CD4-positive, alpha-beta T cell (primary cell): ENCODE measurements around the gene SETBP1. TPM values are rescaled to one million over a fixed set of nuclear protein-coding genes. Genes with fewer than 3 reads are reported as not detected.
A peak's percentile ranks its signal among the peaks of the same experiment; 100 is the strongest.

ENCODE experiments used
- ATAC-seq: fragments of 200-7000 bp; cut with Tn5 transposase; one replicate; pipeline ENCODE4 v1.10.0; 2022; ENCODE audit warnings: mild to moderate bottlenecking; ENCODE audit not compliant: poor library complexity
- CTCF ChIA-PET: fragments of 350-600 bp; sonication (Branson Sonifier 250); formaldehyde crosslinking; loops from one replicate; lab custom pipeline; 2021; ENCODE audit warnings: antibody characterized with exemption, inconsistent platforms; lab: Charles Lee
- POLR2A ChIA-PET: fragments of 350-600 bp; sonication (Branson Sonifier 250); formaldehyde crosslinking; loops from one replicate; lab custom pipeline; 2021; ENCODE audit warnings: antibody characterized with exemption, inconsistent platforms; lab: Charles Lee
- DNase-seq, 14 experiments: peaks; one replicate each; pipeline ENCODE4 v3.0.0-alpha.2; 2013 to 2020; ENCODE audit warnings: mixed read lengths in 2 of 14
- H3K27ac ChIP-seq, 2 donors: one replicate each; pipeline versions ENCODE4 v1.5.1 to v1.7.0; 2013; ENCODE audit warnings: low read length in 2 of 2, low read depth in 1 of 2, mild to moderate bottlenecking in 1 of 2
- H3K27me3 ChIP-seq, 2 experiments: 1 replicate in 1 of 2; 2 replicates in 1 of 2; pipeline versions ENCODE4 v1.6.1 to v1.7.0; 2013; ENCODE audit warnings: low read length in 2 of 2, control low read depth in 1 of 2, mild to moderate bottlenecking in 1 of 2, moderate library complexity in 1 of 2; ENCODE audit not compliant: insufficient read depth in 2 of 2, control insufficient read depth in 1 of 2
- H3K36me3 ChIP-seq: one replicate; pipeline ENCODE4 v1.6.1; 2013; ENCODE audit warnings: low read length, control low read depth; ENCODE audit not compliant: insufficient read depth
- H3K4me1 ChIP-seq: one replicate; pipeline ENCODE4 v1.6.1; 2013; ENCODE audit warnings: low read length, control low read depth; ENCODE audit not compliant: insufficient read depth
- H3K4me3 ChIP-seq: one replicate; pipeline ENCODE4 v1.5.1; 2013; ENCODE audit warnings: mild to moderate bottlenecking, low read length, moderate library complexity
- H3K9me3 ChIP-seq, 2 experiments: 1 replicate in 1 of 2; 2 replicates in 1 of 2; pipeline versions ENCODE4 v1.6.1 to v1.7.0; 2013; ENCODE audit warnings: low read length in 2 of 2, mild to moderate bottlenecking in 2 of 2, control low read depth in 1 of 2, moderate library complexity in 1 of 2; ENCODE audit not compliant: control insufficient read depth in 1 of 2, insufficient read depth in 1 of 2
- H3K27ac Mint-ChIP-seq: one replicate; pipeline ENCODE4 v1.8.0; 2020; ENCODE audit warnings: mixed read lengths
- H3K27me3 Mint-ChIP-seq: one replicate; pipeline ENCODE4 v1.8.0; 2021; ENCODE audit warnings: mixed read lengths
- H3K36me3 Mint-ChIP-seq: one replicate; pipeline ENCODE4 v1.8.0; 2021; ENCODE audit warnings: low read depth, mixed read lengths
- H3K4me1 Mint-ChIP-seq: one replicate; pipeline ENCODE4 v1.8.0; 2021; ENCODE audit warnings: low read depth, mixed read lengths
- H3K4me3 Mint-ChIP-seq: one replicate; pipeline ENCODE4 v1.8.0; 2020; ENCODE audit warnings: mild to moderate bottlenecking, mixed read lengths
- H3K9me3 Mint-ChIP-seq: one replicate; pipeline ENCODE4 v1.8.0; 2020; ENCODE audit warnings: mixed read lengths
- CTCF ChIP-seq: fragments of 200-600 bp; IDR thresholded peaks from one replicate; pipeline ENCODE4 v1.8.0; 2022; ENCODE audit warnings: antibody characterized with exemption, mild to moderate bottlenecking
- intact Hi-C, 2 experiments: fragments of 100-400 bp; cut with DNase I in 1 of 2; cut with micrococcal nuclease in 1 of 2; formaldehyde crosslinking; loops; one replicate each; pipeline versions ENCODE4 v1.15.1 to v1.9.0; 2023 to 2025; cut with DNase I, micrococcal nuclease
- total RNA-seq, 174 experiments: library from RNA in 2 of 174; stranded (reverse) in 2 of 174; gene quantifications; one replicate each; pipeline ENCODE4 v1.2.3 and lab custom pipeline; 2021 to 2026

Gene SETBP1
- total RNA-seq, 2 experiments from 2014 or later = 0.25 to 0.41 TPM

- no peak overlapping the region for H3K27ac ChIP-seq
- intact Hi-C loops = no loop called here
- H3K36me3 ChIP-seq = no peaks in the 10 kb centered on the region
- H3K4me3 Mint-ChIP-seq = no peak overlapping the region
- no peaks in the 10 kb centered on the region for H3K9me3 Mint-ChIP-seq
- H3K4me3 ChIP-seq = no peak overlapping the region
- no peaks in the 10 kb centered on the region for H3K27me3 ChIP-seq
- H3K4me1 Mint-ChIP-seq = no peaks in the 10 kb centered on the region
- no peaks in the 10 kb centered on the region for H3K36me3 Mint-ChIP-seq
- DNase-seq = no peak
- no peak for TF ChIP-seq CTCF
- H3K4me1 ChIP-seq = peaks cover 6% of the 10 kb centered on the region
- ATAC-seq = no peak
- H3K9me3 ChIP-seq = no peaks in the 10 kb centered on the region
- ChIA-PET POLR2A (no interaction called here), CTCF (no interaction called here)
- no peak overlapping the region for H3K27ac Mint-ChIP-seq
- no peaks in the 10 kb centered on the region for H3K27me3 Mint-ChIP-seq
Observed at GRCh38 chr18:44715245-44715644, 34.6 kb downstream of the SETBP1 start.

DNA sequence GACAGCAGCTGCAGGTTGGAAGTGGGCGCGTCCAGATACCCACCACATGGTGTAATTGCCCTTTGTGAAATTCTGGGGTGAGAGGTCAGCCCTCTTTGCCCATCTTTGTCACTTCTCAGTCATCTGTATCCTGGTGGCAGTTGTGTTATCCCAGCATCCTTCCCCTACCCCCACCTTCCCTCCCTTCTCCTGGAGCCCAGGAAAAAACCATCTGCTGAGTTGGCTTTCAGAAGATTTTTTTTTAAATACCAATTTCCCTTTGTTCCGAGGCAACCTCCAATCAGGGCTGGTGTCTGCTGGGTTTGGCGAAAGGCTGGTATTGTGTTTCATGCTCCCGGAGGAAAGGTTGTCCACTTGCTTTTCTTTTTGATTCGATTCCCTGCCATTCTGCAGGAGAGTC, 35.2 kb downstream of the SETBP1 start:
- no peak overlapping the region for H3K4me3 ChIP-seq
- DNase-seq (no peak), ATAC-seq (no peak)
- no peaks in the 10 kb centered on the region for H3K9me3 ChIP-seq
- Mint-ChIP-seq H3K9me3 (no peaks in the 10 kb centered on the region), H3K27ac (no peak overlapping the region), H3K36me3 (no peaks in the 10 kb centered on the region), H3K27me3 (no peaks in the 10 kb centered on the region), H3K4me1 (no peaks in the 10 kb centered on the region), H3K4me3 (no peak overlapping the region)
- intact Hi-C loops = no loop called here
- CTCF ChIA-PET = no interaction called here
- peaks cover 6% of the 10 kb centered on the region for H3K4me1 ChIP-seq
- no peak for TF ChIP-seq CTCF
- H3K36me3 ChIP-seq = no peaks in the 10 kb centered on the region
- POLR2A ChIA-PET = no interaction called here
- no peaks in the 10 kb centered on the region for H3K27me3 ChIP-seq
- no peak overlapping the region for H3K27ac ChIP-seq

- no peaks in the 10 kb centered on the region for H3K9me3 Mint-ChIP-seq
- no peaks in the 10 kb centered on the region for H3K27me3 ChIP-seq
- ChIA-PET CTCF (no interaction called here), POLR2A (no interaction called here)
- DNase-seq (peak in 1 of 14 experiments; percentile 47), ATAC-seq (no peak)
- intact Hi-C loops = no loop called here
- no peak overlapping the region for H3K27ac ChIP-seq
- no peak overlapping the region for H3K4me3 Mint-ChIP-seq
- H3K4me3 ChIP-seq = no peak overlapping the region
- TF ChIP-seq CTCF = no peak
- H3K9me3 ChIP-seq = no peaks in the 10 kb centered on the region
- no peaks in the 10 kb centered on the region for H3K27me3 Mint-ChIP-seq
- no peaks in the 10 kb centered on the region for H3K36me3 ChIP-seq
- H3K4me1 Mint-ChIP-seq = no peaks in the 10 kb centered on the region
- no peak overlapping the region for H3K27ac Mint-ChIP-seq
- H3K4me1 ChIP-seq = peaks cover 6% of the 10 kb centered on the region
- H3K36me3 Mint-ChIP-seq = no peaks in the 10 kb centered on the region
Observed at GRCh38 chr18:44716697-44717163, 36.0 kb downstream of the SETBP1 start.
